Natural killer cell (primary cell): ENCODE measurements around the gene SCN3A. TPM values are rescaled to one million over a fixed set of nuclear protein-coding genes. Genes with fewer than 3 reads are reported as not detected.

Experiments
- ATAC-seq, 3 donors: fragments of 150-1000 bp in 2 of 3; fragments of 200-7000 bp in 1 of 3; cut with Tn5 transposase; 1 replicate in 1 of 3; 2 replicates in 2 of 3; pipeline ENCODE4 v1.10.0; 2021; ENCODE audit warnings: mild to moderate bottlenecking in 2 of 3, moderate library complexity in 2 of 3
- DNase-seq, 2 donors: peaks; one replicate each; pipeline versions ENCODE4 v3.0.0 to v3.0.0-alpha.2; 2013 to 2021; ENCODE audit warnings: mixed read lengths in 1 of 2
- H3K27ac ChIP-seq: one replicate; pipeline ENCODE4 v1.5.1; 2013; ENCODE audit warnings: mild to moderate bottlenecking, low read length
- H3K27me3 ChIP-seq: one replicate; pipeline ENCODE4 v1.6.1; 2013; ENCODE audit warnings: low read length; ENCODE audit not compliant: control insufficient read depth, insufficient read depth
- H3K36me3 ChIP-seq: one replicate; pipeline ENCODE4 v1.6.1; 2013; ENCODE audit warnings: low read length; ENCODE audit not compliant: control insufficient read depth, insufficient read depth
- H3K4me1 ChIP-seq: one replicate; pipeline ENCODE4 v1.6.1; 2013; ENCODE audit warnings: low read length; ENCODE audit not compliant: control insufficient read depth, insufficient read depth
- H3K4me3 ChIP-seq: one replicate; pipeline ENCODE4 v1.5.1; 2013; ENCODE audit warnings: low read length
- H3K9me3 ChIP-seq: one replicate; pipeline ENCODE4 v1.6.1; 2013; ENCODE audit warnings: low read length; ENCODE audit not compliant: control insufficient read depth, insufficient read depth
- H3K27ac Mint-ChIP-seq, 2 donors: one replicate each; pipeline ENCODE4 v1.8.0; 2022; ENCODE audit warnings: mild to moderate bottlenecking in 2 of 2, mixed read lengths in 2 of 2, moderate library complexity in 1 of 2
- H3K27me3 Mint-ChIP-seq, 2 donors: one replicate each; pipeline ENCODE4 v1.8.0; 2022; ENCODE audit warnings: low read depth in 2 of 2, mixed read lengths in 2 of 2
- H3K36me3 Mint-ChIP-seq: one replicate; pipeline ENCODE4 v1.8.0; 2022; ENCODE audit warnings: mixed read lengths
- H3K4me1 Mint-ChIP-seq, 2 donors: one replicate each; pipeline ENCODE4 v1.8.0; 2022; ENCODE audit warnings: mixed read lengths in 2 of 2
- H3K4me3 Mint-ChIP-seq: one replicate; pipeline ENCODE4 v1.8.0; 2022; ENCODE audit warnings: mild to moderate bottlenecking, moderate library complexity, mixed read lengths
- H3K9me3 Mint-ChIP-seq, 2 donors: one replicate each; pipeline ENCODE4 v1.8.0; 2022; ENCODE audit warnings: mixed read lengths in 2 of 2
- WGBS: methylation state at CpG from one replicate; pipeline ENCODE4 v1.1.7; 2013; ENCODE audit warnings: missing lambda C conversion rate; ENCODE audit not compliant: insufficient coverage; 5-methylcytosine and 5-hydroxymethylcytosine counted together
- intact Hi-C: fragments of 100-400 bp; cut with micrococcal nuclease; formaldehyde crosslinking; loops from one replicate; pipeline ENCODE4 v1.14.2; 2022
- total RNA-seq, 4 donors: library from RNA; stranded (reverse); fragments of 120-200 nt in 1 of 4; gene quantifications; one replicate each; pipeline versions ENCODE4 v1.2.3 to v1.2.4, GENCODE V29; 2013 to 2022
- TF ChIP-seq, protein P1 (sequence below): fragments of 200-600 bp; IDR thresholded peaks from one replicate; pipeline ENCODE4 v1.8.0; 2022; ENCODE audit warnings: antibody characterized with exemption

SCN3A gene
- total RNA-seq, 3 donors from 2014 or later (not counting 1 experiment from before 2014, with no cell fraction given) = 0.05 to 0.58 TPM; not detected in 1

DNA sequence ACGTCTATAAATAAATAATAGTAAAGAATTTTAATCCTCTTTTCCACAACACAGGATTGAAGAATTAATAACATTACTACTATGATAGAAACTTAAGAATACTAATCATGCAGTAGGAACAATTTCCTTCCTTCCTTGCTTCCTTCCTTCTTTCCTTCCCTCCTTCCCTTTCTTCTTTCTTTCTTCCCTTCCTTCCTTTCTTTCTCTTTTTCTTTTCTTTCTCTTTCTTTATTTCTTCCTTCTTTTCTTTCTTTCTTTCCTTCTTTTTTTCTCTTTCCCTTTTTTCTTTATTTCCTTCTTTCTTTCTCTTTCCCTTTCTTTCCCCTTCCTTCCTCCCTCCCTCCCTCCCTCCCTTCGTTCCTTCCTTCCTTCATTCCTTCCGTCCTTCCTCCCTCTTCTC lies 77.6 kb downstream of the SCN3A start:
- Mint-ChIP-seq H3K27me3 (no peaks in the 10 kb centered on the region), H3K27ac (no peak overlapping the region), H3K4me3 (no peak overlapping the region), H3K9me3 (peaks cover 0 to 3% of the 10 kb centered on the region in 2 donors), H3K4me1 (no peaks in the 10 kb centered on the region), H3K36me3 (no peaks in the 10 kb centered on the region)
- WGBS = 88% methylated on average over 2 of the region's 3 CpGs
- H3K36me3 ChIP-seq = no peaks in the 10 kb centered on the region
- H3K27me3 ChIP-seq = no peaks in the 10 kb centered on the region
- no peaks in the 10 kb centered on the region for H3K9me3 ChIP-seq
- H3K4me1 ChIP-seq = no peaks in the 10 kb centered on the region
- ATAC-seq (no peak), DNase-seq (no peak)
- H3K4me3 ChIP-seq = no peak overlapping the region
- no peak overlapping the region for H3K27ac ChIP-seq
- TF ChIP-seq, protein P1, sequence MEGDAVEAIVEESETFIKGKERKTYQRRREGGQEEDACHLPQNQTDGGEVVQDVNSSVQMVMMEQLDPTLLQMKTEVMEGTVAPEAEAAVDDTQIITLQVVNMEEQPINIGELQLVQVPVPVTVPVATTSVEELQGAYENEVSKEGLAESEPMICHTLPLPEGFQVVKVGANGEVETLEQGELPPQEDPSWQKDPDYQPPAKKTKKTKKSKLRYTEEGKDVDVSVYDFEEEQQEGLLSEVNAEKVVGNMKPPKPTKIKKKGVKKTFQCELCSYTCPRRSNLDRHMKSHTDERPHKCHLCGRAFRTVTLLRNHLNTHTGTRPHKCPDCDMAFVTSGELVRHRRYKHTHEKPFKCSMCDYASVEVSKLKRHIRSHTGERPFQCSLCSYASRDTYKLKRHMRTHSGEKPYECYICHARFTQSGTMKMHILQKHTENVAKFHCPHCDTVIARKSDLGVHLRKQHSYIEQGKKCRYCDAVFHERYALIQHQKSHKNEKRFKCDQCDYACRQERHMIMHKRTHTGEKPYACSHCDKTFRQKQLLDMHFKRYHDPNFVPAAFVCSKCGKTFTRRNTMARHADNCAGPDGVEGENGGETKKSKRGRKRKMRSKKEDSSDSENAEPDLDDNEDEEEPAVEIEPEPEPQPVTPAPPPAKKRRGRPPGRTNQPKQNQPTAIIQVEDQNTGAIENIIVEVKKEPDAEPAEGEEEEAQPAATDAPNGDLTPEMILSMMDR = no peak
- intact Hi-C loops = no loop called here

- H3K27me3 ChIP-seq = no peaks in the 10 kb centered on the region
- H3K9me3 Mint-ChIP-seq = no peaks in the 10 kb centered on the region
- H3K4me1 ChIP-seq = no peaks in the 10 kb centered on the region
- H3K4me3 ChIP-seq = no peak overlapping the region
- TF ChIP-seq, protein P1 = no peak
- WGBS = 77% methylated on average over 4 of the region's 4 CpGs
- intact Hi-C loops = no loop called here
- no peaks in the 10 kb centered on the region for H3K36me3 Mint-ChIP-seq
- DNase-seq (no peak), ATAC-seq (no peak)
- H3K27ac ChIP-seq = no peak overlapping the region
- no peak overlapping the region for H3K27ac Mint-ChIP-seq
- no peak overlapping the region for H3K4me3 Mint-ChIP-seq
- H3K27me3 Mint-ChIP-seq = no peaks in the 10 kb centered on the region
- no peaks in the 10 kb centered on the region for H3K36me3 ChIP-seq
- no peaks in the 10 kb centered on the region for H3K4me1 Mint-ChIP-seq
- no peaks in the 10 kb centered on the region for H3K9me3 ChIP-seq
Measured at GRCh38 chr2:165122521-165122920, 81.3 kb downstream of the SCN3A start.

DNA sequence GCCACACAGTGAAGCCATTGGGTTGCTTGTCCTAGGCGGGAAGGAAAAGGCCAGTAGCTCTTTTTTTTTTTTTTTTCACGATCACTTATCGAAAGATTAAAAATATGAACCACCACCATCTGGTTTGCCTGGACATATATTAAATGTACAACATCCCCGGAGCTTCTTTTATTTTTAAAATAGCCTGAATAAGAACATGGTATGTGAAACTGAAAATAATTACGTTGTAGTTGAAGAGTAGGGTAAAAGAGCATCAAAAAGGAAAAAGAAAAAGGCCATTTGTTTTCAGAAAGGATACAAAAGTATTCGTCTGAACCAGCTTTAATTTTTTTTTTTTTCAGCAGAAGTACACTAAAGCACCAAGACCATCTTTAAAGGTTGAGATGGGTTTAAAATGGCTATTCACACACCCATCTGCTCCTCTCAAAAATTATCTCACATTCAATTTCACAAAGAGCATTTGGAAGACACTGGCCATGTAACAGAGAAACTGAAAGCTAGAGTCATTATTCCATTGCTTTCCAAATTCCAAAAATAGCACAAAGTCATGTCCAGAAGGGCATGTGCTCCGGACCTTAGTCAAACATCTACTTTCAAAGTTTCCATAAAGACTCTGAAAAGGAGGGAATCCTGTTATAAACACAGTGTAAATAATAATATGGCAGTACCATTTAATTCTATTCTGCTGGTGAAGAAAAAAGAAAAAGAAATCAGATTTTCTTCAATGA lies 82.9 kb downstream of the SCN3A start:
- H3K36me3 ChIP-seq = no peaks in the 10 kb centered on the region
- H3K4me3 ChIP-seq = no peak overlapping the region
- no peak for ATAC-seq
- intact Hi-C loops = no loop called here
- no peak for DNase-seq
- H3K27me3 ChIP-seq = no peaks in the 10 kb centered on the region
- 92% methylated on average over 4 of the region's 7 CpGs for WGBS
- H3K4me1 ChIP-seq = no peaks in the 10 kb centered on the region
- Mint-ChIP-seq H3K4me1 (no peaks in the 10 kb centered on the region), H3K9me3 (no peaks in the 10 kb centered on the region), H3K27me3 (no peaks in the 10 kb centered on the region), H3K36me3 (no peaks in the 10 kb centered on the region), H3K4me3 (no peak overlapping the region), H3K27ac (no peak overlapping the region)
- H3K9me3 ChIP-seq = no peaks in the 10 kb centered on the region
- TF ChIP-seq, protein P1 = no peak
- no peak overlapping the region for H3K27ac ChIP-seq

DNA sequence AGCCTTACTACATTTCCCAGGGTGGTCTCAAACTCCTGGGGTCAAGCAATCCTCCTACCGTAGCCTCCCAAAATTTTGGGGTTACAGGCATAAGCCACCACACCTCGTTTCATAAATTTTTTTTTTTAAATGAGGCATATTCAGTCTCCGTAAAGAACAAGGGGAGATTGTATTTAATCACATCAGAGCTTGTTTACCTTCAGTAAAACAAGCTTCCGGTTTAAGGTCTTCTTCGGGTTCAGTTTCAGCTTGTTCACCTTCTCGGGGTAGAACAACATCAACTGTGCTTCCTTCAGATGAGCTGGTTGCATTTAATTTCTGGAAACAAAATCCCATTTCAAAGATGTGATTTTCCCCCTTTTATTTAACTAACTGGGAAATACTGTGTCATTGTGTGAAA lies 88.6 kb downstream of the SCN3A start:
- Histone ChIP-seq H3K9me3 (no peaks in the 10 kb centered on the region), H3K27ac (no peak overlapping the region), H3K4me3 (no peak overlapping the region), H3K36me3 (no peaks in the 10 kb centered on the region), H3K4me1 (no peaks in the 10 kb centered on the region), H3K27me3 (no peaks in the 10 kb centered on the region)
- H3K4me1 Mint-ChIP-seq = no peaks in the 10 kb centered on the region
- H3K4me3 Mint-ChIP-seq = no peak overlapping the region
- intact Hi-C loops = no loop called here
- 93% methylated on average over 6 of the region's 6 CpGs for WGBS
- no peaks in the 10 kb centered on the region for H3K27me3 Mint-ChIP-seq
- TF ChIP-seq, protein P1 = no peak
- H3K9me3 Mint-ChIP-seq = no peaks in the 10 kb centered on the region
- no peak overlapping the region for H3K27ac Mint-ChIP-seq
- no peaks in the 10 kb centered on the region for H3K36me3 Mint-ChIP-seq
- ATAC-seq (no peak), DNase-seq (no peak)
